ENCODE results near the gene TAC4. TPM values are rescaled to one million over a fixed set of nuclear protein-coding genes. Genes with fewer than 3 reads are reported as not detected.

Gene TAC4
- total and polyA plus RNA-seq, 2 of the 13 experiments (the other 11 are each of a cell fraction or from before 2014, with no cell fraction given): not detected

GRCh38 chr17:49788478-49789242 lies 59.2 kb downstream of the TAC4 start, which contains the start of gene KAT7 (continued):
- TF ChIP-seq ZNF256 (CRISPR knock-in tag; conservative IDR thresholded peaks at IDR 0.05) (peak; percentile 89; the same call in 1 of the 2 replicates), TOE1 (CRISPR knock-in tag; IDR thresholded peaks at IDR 0.05) (no peak), HOXA9 (CRISPR knock-in tag; IDR thresholded peaks at IDR 0.05; ENCODE audit: borderline replicate concordance) (no peak), NRL (CRISPR knock-in tag; IDR thresholded peaks at IDR 0.05; ENCODE audit: borderline replicate concordance) (peak; percentile 97), U2AF1 (optimal IDR thresholded peaks at IDR 0.05; ENCODE audit: low read depth, low read length) (peak; percentile 72), ZBTB20 (CRISPR knock-in tag; IDR thresholded peaks at IDR 0.05; ENCODE audit: borderline replicate concordance, low read depth) (peak; percentile 49; the same call in 1 of the 2 replicates), MEIS1 (CRISPR knock-in tag; IDR thresholded peaks at IDR 0.05; ENCODE audit: borderline replicate concordance) (peak; percentile 66; the same call in 1 of the 2 replicates), ZFP91 (CRISPR knock-in tag; IDR thresholded peaks at IDR 0.05; ENCODE audit: borderline replicate concordance) (peak; percentile 93; the same call in 1 of the 2 replicates), ZNF510 (CRISPR knock-in tag; IDR thresholded peaks at IDR 0.05; ENCODE audit: low read depth) (peak; percentile 83; the same call in 1 of the 2 replicates), GFI1 (CRISPR knock-in tag; IDR thresholded peaks at IDR 0.05; ENCODE audit: borderline replicate concordance) (peak; percentile 70), ZBTB25 (CRISPR knock-in tag; IDR thresholded peaks at IDR 0.05) (peak; percentile 24; the same call in 1 of the 2 replicates), KIAA2018 (CRISPR knock-in tag; IDR thresholded peaks at IDR 0.05; ENCODE audit: borderline replicate concordance) (no peak), ARNTL (CRISPR knock-in tag; IDR thresholded peaks at IDR 0.05) (peak; percentile 85), ZNF12 (CRISPR knock-in tag; IDR thresholded peaks at IDR 0.05) (no peak; the same call in 1 of the 2 replicates), ZFAT (CRISPR knock-in tag; conservative IDR thresholded peaks at IDR 0.05) (no peak), ZBTB34 (CRISPR knock-in tag; IDR thresholded peaks at IDR 0.05) (no peak)

Data from HepG2 (cell line).